NCI-H2107 (cell line): ENCODE data around the gene COA8.
A peak's percentile ranks its signal among the peaks of the same experiment; 100 is the strongest.

Experiments
- DNase-seq: peaks from one replicate; lab custom pipeline; 2025; lab: John Stamatoyannopoulos, UW

Gene COA8

GRCh38 chr14:103549361-103550311 is 13.1 kb upstream of the COA8 start:
- no peak for DNase-seq

DNA sequence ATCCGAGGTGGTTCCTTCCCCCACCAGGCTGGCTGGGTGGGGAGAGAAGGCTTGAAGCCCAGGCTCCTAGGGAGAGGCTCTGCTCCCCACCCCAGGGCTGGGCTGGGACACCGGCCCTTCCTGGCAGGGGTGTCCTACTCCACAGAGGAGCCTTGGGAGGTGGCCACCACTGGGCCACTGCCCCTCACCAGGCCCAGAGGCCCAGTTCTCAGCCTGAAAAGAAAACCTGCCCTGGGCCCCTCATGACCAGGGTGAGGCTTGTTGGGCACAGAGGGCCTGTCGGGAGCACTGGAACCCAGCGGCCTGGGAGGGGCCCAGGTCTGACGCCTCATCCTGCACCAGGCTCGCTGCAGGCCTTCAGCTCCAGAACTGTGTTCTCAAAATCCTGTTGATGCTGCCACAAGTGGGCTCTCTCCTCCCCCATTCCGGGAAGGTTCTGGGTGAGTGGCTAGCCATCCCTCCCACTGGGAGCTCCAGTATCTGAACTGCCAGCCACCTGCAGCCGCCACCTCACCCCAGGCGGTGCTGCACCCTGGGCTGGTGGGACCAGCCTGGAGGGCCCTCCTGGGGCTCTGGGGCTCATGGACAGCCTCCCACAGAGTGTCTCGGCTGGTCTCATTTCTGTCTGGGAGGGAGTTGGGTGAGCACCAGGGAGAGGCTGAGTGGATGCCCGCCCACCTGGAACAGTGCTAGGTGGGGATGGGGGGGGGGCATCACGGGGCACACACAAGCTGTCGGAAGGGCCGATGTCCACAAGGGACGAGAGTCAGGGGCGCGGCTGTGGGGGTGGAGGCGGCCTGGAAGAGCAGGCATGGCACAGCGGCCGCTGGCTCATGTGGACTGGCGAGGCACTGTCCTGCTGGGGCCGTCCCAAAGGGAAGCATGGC is 12.1 kb upstream of the COA8 start:
- DNase-seq = peak; percentile 90

- no peak for DNase-seq
Observed at GRCh38 chr14:103551338-103551762, 11.4 kb upstream of the COA8 start.

DNA sequence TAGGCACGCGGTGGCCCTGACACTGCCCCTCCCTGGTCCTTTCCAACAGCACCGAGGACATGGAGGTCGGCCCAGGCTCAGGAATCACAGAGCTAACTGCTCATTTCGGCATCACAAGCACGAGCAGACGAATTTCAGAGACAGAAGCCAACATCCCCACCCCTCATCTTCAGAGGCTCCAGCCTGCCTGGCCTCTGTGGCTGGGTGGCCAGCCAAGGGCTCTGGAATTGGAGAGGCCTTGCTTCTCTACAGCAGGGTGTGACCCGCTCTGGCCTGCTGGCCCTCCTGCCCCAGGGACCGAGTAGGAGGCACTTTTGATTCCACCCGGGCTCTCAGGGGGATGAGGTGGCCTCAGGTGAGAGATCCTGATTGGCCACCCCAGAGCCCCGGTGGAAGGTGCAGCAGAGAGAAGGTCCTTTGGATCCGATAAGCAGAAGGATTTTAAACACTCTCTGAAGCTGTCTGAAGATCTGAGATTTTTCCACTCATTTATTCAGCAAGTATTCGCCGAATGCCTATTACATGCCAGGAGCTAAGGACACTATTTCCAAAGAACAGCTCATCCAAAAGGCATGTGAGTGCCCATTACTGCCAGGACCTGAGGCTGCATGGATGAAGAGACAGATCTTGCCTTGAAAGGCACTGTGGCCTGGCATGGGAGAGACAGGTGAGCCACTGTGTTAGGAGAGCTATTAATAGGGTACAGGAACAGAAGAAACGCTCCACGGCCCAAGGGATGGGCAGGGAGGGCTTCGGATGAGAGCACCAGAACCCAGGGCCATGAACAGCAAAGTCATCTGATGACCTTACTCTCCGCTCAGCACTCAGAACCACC is 10.5 kb upstream of the COA8 start:
- DNase-seq = no peak

- no peak for DNase-seq
Observed at GRCh38 chr14:103552846-103553210, 9.9 kb upstream of the COA8 start.

- DNase-seq = no peak
Observed at GRCh38 chr14:103555559-103556337, 7.0 kb upstream of the COA8 start.

DNA sequence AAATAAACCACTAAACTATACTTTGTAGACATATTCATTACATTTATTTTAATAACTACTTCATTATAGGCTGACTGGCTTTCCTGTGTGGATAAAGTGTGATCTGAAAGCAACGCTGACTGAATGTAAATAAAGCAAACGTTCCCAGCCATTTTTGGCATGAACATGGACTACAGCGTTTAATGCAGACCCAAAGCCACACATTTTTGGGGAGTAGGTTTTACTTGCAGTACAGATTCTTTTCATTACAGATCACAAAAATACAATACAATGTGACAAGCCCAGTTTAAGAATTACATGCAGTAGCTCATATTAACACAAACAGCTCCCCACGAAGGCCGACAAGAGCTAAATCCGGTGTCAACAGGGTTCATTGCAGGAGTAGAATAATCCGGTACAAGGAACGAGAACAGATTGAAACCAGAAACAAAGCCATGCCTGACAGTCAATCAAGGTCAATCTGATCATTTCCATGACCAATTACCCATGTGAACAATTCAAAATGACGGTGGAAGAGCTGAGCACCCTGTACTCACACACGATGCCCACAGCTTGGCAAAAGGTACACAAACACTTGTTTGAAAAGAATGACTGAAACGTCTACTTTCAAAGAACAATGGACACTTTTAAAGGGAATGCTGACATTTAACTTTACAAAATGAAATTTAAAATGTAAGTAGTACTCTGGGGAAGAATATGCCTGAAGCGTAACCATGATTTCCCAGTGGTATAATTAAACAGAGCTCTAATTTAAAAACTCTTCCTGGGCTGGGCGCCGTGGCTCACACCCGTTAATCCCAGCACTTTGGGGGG is 5.6 kb upstream of the COA8 start:
- DNase-seq = no peak

GRCh38 chr14:103558071-103558882 is 4.5 kb upstream of the COA8 start:
- DNase-seq = peak; percentile 89

- DNase-seq = no peak
Observed at GRCh38 chr14:103559766-103560165, 3.0 kb upstream of the COA8 start.

- DNase-seq = no peak
Observed at GRCh38 chr14:103560691-103561090, 2.1 kb upstream of the COA8 start.

- DNase-seq = peak; percentile 31
Observed at GRCh38 chr14:103561381-103562178, 1.2 kb upstream of the COA8 start.

GRCh38 chr14:103562179-103562428 is 656 bp upstream of the COA8 start:
- no peak for DNase-seq

DNA sequence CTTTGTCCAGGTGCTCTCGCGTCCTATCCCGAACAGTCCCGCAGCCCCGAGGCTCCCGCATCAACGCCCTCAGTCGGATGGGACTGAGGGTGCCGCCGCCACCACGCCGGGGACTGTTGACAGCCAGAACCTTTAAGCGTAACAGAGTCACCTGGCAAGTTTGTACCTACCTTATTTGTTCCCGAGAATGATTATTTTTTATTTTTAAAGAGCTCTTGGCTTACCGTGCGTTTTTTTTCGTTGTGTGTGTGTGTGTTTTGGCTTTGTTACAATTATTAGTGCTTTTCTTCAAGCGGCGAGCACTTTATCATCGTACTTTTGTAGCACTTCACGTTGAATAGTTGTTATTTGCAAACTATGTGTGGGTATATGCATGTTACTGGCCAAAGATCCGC is 463 bp downstream of the COA8 start:
- DNase-seq = no peak

GRCh38 chr14:103563844-103564505 is 1.2 kb downstream of the COA8 start:
- DNase-seq = no peak

- no peak for DNase-seq
Observed at GRCh38 chr14:103568952-103569351, 6.2 kb downstream of the COA8 start.

DNA sequence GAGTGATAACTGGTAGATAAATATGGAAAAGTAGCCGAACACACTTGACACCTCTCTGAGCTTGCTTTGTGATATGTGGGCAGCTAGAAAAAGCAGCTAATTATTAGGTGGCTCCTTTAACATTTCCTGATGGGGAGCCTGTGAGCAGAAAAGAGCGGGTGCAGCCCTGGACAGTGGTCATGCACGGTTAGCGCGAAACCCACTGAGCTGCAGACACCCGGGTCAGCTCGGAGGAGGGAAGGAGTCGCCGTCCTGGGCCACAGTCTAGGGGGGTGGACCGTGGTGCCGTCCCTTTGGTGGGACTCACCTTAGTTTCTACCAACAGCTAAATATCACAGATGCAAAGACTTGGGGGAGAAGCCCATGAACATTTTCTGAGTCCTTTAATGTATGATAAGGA is 6.6 kb downstream of the COA8 start:
- DNase-seq = no peak

DNA sequence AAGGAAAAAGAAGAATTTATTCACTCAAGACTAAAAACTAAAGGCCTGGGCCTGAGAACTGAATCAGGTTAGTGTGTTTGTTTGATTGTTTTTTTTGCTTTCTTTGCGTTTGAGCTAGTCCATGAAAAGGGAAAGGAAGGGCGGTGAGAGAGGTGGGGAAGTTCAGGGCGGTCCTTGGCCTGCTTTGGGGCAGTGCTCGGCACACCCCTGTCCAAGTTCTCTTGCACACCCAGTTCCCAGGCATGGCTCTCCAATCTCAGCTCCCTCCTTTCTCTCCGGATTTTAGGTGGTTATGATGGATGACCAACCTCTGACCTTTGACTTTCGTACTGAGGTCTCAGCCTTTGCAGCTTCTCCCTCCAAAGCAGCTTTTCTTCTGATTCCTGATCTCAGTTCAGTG is 11.3 kb downstream of the COA8 start:
- DNase-seq = no peak

GRCh38 chr14:103574707-103575285 is 12.0 kb downstream of the COA8 start:
- DNase-seq = no peak
